NCI-H1930 (cell line): Measurements from ENCODE around the gene CFAP61.
"Not testable (repeated sequence)": the region's sequence is repeated elsewhere in the genome, so short reads cannot be mapped to it uniquely, and the experiment has no call there.

Experiments
- DNase-seq, 2 experiments: peaks; one replicate each; lab custom pipeline; 2025; lab: John Stamatoyannopoulos, UW

CFAP61 gene

GRCh38 chr20:20052074-20052970 lies at the start of gene CFAP61, which contains the start of gene CRNKL1:
CFAP61 (plus strand) TSS chr20:20052532; CDS start chr20:20056654, 4,122 bp downstream.
CRNKL1 (minus strand) TSS chr20:20052466; CDS start chr20:20052342, 124 bp downstream.
- DNase-seq: peak; percentile 98 to 99

DNA sequence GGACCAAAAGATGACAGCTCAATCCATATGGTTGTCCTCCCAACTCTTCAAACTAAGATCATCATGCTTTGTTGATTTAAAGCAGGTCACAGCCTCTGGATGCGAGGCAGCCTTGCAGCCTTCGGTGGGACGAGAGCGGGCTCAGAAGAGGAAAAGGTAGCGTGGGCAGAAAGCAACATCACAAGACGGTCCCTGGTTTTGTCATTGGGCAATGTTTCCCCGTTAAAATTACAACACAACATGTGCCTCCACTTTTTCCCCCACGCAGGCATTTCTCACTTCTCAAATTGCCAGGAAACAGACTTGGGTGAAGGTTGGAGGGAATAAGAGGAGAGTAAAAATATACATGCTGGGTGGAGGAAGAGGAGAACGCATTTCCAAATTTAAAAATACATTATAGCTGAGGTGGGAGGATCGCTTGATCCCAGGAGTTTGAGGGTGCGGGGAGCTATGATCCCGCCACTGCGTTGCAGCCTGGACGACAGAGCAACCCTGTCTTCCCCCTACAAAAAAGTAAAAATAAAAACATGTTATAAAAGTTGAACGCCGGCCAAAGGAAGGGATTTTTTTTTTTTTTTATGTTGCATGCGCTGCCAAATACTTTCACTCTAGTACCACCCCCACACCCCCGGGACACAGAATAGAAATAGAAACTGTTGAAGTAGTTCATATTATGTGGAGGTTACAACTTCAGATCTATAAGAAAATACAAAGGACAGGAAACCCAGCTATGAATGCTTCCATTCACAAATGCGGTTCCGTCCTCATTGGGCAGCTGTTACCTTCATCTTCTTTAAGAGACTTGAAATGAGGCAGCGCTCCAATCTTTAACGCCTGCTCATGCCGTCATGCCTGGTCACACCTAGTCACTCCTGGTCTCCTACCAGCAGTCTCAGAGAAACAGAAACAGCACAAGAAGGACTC lies 49.0 kb upstream of the CFAP61 start:
- no peak for DNase-seq

- DNase-seq: not testable (repeated sequence)
Observed at GRCh38 chr20:20003955-20004322, 48.4 kb upstream of the CFAP61 start.

DNA sequence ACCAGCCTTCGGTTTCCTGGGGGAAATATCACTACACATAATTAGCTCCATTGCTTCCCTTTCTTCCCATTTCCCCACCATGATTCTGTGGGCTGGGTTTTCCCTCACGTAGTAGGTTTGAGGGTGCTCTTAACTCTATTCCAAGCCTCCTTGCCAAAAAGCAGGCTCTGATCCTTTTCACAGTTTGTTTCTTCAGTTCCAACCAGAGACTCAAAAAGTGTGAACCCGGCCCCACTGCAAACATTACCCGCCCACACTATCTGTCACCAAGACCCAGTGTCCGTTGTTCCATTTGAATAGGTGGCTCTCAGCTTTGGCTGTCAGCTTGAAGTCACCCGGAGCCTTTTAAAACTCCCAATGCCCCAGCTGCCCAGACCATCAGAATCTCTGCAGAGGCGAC lies 47.0 kb upstream of the CFAP61 start:
- DNase-seq: no peak

GRCh38 chr20:20009784-20010253 lies 42.5 kb upstream of the CFAP61 start:
- DNase-seq: no peak

DNA sequence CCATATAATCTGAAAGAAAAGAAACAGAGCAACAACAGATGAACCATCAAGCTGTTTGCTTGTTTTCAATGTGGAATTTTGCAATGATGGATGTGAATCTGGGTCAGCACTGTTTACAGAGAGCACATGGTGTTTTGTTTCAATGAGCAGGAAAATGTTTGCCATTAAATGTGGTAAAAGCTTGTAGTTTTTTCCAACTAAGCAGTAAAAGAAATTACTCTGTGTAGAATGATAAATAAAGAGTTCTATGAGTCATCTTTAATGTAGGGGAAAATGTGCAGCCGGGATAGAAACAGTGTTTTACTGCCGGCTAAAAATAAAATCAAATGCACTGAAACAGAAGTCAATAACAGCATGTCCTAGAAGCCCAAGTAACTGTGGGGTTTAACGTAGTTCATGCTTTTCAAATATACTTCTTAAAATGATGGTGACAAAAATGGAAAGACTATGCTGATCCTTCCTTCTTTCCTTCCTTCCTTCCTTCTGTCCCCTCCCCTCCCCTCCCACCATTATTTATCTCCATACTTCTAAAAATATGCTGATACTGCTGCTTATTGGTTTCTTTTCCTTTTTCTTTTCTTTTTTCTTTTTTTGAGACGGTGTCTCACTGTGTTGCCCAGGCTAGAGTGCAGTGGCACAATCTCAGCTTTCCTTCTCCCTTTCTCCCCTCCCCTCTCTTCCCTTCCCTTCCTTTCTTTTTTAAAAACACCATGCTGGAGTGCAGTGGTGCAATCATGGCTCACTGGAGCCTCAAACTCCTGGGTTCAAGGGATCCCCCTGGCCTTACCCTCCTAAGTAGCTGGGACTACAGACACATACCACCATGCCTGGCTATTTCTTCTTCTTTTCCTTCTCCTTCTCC lies 41.5 kb upstream of the CFAP61 start:
- DNase-seq: peak in 1 of 2 experiments; percentile 74

GRCh38 chr20:20012541-20012940 lies 39.8 kb upstream of the CFAP61 start:
- no peak for DNase-seq

DNA sequence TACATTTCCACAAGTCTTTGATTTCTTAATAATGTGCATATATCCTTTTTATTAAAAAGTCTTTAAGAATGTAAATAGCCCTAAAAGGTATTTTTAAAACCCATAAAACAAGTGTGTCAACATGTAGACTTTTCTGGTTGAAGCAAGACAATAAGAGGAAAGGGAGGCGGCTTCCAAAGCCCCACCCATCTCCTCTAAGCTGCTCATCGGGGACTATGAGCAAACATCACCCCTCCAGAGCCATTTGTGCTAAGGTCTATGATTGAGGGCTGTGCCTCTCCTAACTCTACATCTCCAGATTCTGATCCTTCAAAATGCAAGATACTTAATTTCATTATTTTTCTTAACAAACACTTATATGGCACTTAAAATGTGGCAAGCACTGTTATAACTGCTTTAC lies 37.7 kb upstream of the CFAP61 start:
- peak; percentile 35 to 59 for DNase-seq

DNA sequence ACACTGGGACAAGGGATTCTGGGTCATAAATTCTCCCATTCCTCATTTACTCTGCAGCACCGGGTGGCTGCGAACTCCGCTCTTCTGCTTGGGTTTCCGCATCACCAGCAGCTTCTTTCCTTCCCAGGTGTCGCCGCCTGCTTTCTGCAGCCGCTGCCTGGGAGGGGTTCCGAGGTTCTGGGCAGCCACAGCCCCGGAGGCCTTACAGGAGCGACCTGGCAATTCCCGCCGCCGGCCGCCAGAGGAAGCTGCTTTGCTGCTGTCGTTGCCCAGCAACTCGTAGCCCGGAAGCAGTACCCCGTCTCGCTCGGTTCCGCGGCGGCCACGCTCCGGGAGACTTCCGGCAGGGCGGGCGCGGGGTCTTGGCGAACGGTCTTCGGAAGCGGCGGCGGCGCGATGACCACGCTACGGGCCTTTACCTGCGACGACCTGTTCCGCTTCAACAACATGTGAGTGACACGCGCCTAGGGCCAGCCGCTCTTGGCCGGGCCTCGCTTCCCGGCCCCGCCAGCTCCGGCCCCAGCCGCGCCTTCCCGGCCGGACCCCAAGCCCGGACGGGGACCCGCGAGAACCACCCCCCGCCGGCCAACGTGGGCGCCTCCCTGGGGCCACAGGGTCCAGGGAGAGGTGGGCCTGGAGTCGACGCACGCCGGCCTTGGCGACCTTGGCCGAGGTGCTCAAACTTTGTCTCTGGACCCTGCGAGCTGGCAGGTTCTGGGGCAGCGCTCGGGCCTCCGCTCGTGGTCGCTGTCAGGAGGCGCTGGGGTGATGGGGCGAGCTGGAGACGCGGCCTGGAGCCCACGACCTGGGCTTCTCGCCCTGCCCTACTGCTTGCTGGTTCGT lies 35.1 kb upstream of the CFAP61 start, which contains the start of gene NAA20:
Gene NAA20 (plus strand): TSS at position 362 of the 843 bp plus-strand sequence. CDS start 35 bp downstream, at position 397.
- peak; percentile 89 to 90 for DNase-seq

- no peak for DNase-seq
Observed at GRCh38 chr20:20017844-20018185, 34.5 kb upstream of the CFAP61 start.

GRCh38 chr20:20018366-20018765 lies 34.0 kb upstream of the CFAP61 start:
- DNase-seq: no peak

- no peak for DNase-seq
Observed at GRCh38 chr20:20019123-20019522, 33.2 kb upstream of the CFAP61 start.

DNA sequence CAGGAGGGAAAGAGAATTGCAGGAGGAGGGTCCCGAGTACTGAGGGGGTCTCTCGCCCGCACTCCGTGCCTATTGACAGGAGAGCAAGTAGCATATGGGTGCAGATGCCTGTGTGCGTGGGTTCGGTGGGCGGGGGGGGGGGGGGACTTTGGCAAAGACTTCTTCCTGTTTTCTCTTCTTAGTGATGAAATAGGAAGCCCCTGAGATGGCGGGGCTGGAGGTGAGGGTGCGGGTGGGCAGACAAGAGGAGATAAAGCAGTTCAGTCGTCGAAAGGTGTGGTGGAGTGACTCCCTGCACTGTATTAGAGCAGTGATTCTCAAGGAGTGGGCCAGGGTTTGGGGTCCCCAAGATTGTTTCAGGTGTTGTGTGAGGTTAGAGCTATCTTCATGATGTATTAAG lies 31.4 kb upstream of the CFAP61 start:
- DNase-seq: no peak

DNA sequence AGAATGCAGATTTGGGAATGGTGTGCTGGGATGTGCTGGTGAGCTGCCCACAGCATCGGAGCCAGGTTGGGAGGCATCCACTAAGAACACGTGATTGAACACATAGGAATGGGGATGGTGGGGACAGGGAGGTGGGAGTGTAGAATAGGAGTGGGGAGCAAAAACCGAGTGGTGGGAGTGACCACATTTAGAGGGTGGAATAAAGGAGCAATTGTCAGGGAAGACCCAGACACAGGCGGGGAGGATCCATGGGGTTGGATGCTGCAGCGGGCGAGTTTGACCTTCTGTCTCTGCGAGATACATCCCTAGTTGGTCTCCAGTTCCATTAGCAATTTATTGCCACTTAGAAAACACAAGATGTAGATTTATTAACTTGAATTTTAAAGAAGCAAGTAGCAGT lies 30.5 kb upstream of the CFAP61 start:
- no peak for DNase-seq

DNA sequence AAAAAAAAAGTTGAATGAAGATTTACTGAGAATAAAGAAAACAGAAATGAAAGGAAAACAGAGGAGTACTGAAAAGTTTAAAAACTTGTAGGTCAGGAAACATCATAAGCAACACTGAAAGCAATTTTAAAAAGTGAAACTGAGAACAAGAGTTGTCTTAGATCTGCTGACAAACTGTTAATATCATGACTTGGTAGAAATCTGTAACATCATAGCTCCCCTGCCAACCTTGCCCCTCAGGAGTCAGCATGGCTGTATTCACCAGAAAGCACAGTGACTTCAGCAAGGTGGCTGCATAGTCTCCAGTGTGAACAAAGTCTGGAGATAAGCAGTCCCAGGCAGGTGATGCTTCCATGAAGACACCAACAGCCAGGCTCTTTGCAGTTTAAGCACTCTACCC lies 29.8 kb upstream of the CFAP61 start:
- DNase-seq: no peak

DNA sequence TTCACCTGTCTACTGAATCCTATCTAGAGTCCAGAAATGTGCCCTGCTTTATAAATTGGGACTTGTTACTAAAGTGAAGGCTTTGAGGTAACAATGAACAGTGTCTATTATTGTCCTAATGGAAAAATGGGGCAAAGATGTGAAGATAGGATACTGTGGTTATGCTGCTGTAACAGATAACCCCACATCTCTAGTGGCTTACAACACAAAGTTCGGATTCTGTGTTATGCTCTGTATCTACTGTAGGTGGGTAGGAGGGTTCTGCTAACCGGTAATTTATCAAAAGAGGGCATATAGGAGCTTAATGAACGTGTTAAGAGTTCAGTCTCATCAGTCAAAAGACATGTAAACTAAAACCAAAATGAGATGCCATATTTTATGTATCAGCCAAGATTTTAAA lies 28.9 kb upstream of the CFAP61 start:
- DNase-seq: no peak

GRCh38 chr20:20024942-20025341 lies 27.4 kb upstream of the CFAP61 start:
- DNase-seq: no peak

- DNase-seq: no peak
Observed at GRCh38 chr20:20027284-20027683, 25.0 kb upstream of the CFAP61 start.

GRCh38 chr20:20031790-20032189 lies 20.5 kb upstream of the CFAP61 start:
- no peak for DNase-seq

DNA sequence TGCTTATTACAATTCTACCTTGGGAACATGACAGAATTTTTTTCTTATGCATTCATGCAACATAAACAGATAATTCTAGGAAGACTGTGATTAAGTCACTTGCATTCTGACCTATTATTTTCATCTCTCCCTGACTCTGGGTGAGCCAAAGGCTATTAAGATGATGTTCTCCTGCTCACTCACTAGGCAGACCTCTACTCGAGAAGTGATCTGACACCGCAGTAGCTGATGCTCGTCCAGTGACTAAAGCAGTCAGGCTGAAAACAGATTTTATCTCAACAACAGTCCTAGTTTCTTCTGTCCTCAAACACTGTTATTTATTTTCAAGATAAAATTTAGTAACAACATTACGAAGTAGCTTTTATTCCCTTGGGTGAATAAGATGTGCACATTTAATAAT lies 17.8 kb upstream of the CFAP61 start:
- DNase-seq: no peak

DNA sequence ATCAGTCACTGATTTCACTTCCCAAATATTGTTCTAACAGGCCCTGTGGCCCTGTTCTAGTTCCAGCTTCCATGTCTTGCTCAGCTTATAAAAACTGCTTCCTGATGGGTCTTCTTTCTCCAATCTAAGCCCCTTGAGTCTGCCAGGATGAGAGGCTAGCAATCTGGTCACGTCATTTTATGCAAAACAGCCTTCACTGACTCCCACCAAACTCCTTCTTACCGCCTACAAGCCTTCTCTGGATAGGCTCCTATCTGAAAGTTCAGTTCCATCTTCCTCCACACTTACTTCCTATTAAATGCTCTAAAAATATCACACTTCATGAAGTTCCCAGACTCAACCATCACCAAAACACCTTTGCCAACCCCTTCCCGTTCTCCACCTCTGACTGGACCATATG lies 15.6 kb upstream of the CFAP61 start:
- DNase-seq: no peak
